ENCODE data around the gene ADGRB3. TPM values are rescaled to one million over a fixed set of nuclear protein-coding genes. Genes with fewer than 3 reads are reported as not detected.

ADGRB3 gene
- total and polyA plus RNA-seq, 8 donors = 0.04 to 0.34 (median 0.21) TPM

DNA sequence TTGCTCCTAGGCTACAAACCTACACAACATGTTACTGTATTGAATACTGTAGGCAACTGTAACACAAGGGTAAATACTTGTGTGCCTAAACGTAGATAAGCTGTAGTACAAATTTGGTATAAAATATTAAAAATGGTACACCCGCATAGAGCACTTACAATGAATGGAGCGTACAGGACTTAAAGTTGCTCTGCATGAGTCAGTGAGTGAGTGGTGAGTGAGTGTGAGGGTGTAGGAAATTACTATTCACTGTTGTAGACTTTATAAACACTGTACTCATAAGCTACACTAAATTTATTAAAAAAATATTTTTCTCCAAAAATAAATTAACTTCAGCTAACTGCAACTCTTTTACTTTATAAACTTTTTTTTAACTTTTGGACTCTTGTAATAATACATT is 391.6 kb downstream of the ADGRB3 start:
- no peak overlapping the region for H3K27ac ChIP-seq
- FAIRE-seq (no peak), ATAC-seq (no peak), DNase-seq (no peak)
- WGBS, 2 donors = 42 to 46% methylated on average over 3 of the region's 3 CpGs
- intact Hi-C loops (cut with DNase I) = no loop called here
- no peaks in the 10 kb centered on the region for H3K4me1 ChIP-seq
- no peaks in the 10 kb centered on the region for H3K27me3 ChIP-seq
- H3K36me3 ChIP-seq = no peaks in the 10 kb centered on the region
- no peaks in the 10 kb centered on the region for H3K9me3 ChIP-seq
- H3K4me3 ChIP-seq = no peak overlapping the region
- TF ChIP-seq, protein P1, sequence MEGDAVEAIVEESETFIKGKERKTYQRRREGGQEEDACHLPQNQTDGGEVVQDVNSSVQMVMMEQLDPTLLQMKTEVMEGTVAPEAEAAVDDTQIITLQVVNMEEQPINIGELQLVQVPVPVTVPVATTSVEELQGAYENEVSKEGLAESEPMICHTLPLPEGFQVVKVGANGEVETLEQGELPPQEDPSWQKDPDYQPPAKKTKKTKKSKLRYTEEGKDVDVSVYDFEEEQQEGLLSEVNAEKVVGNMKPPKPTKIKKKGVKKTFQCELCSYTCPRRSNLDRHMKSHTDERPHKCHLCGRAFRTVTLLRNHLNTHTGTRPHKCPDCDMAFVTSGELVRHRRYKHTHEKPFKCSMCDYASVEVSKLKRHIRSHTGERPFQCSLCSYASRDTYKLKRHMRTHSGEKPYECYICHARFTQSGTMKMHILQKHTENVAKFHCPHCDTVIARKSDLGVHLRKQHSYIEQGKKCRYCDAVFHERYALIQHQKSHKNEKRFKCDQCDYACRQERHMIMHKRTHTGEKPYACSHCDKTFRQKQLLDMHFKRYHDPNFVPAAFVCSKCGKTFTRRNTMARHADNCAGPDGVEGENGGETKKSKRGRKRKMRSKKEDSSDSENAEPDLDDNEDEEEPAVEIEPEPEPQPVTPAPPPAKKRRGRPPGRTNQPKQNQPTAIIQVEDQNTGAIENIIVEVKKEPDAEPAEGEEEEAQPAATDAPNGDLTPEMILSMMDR (IDR thresholded peaks at IDR 0.05) = no peak

DNA sequence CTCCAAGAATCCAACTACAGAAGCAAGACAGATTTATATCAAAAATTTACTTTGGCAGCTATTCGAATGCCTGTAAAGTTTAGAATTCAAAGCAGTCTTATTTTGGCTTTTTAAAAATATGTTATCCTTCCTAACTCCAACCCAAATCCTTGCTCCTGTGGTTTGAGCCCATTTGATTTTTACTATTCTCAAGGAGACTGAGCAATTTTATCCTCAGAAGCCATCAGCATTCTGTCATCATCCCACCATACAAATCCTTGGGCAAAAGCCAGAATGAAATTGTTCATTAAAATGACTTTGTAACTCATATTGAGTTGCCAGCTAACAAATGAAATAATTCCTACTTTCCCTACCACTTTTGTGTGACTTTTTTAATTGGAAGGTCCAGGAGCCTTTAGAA is 392.8 kb downstream of the ADGRB3 start:
- no peaks in the 10 kb centered on the region for H3K36me3 ChIP-seq
- 40 to 69% methylated on average over 1 of the region's 1 CpG for WGBS, 2 donors
- intact Hi-C loops (cut with DNase I) = no loop called here
- H3K4me1 ChIP-seq = no peaks in the 10 kb centered on the region
- no peaks in the 10 kb centered on the region for H3K9me3 ChIP-seq
- H3K4me3 ChIP-seq = no peak overlapping the region
- no peaks in the 10 kb centered on the region for H3K27me3 ChIP-seq
- FAIRE-seq = no peak
- DNase-seq = no peak
- no peak for ATAC-seq
- no peak overlapping the region for H3K27ac ChIP-seq
- TF ChIP-seq, protein P1 (IDR thresholded peaks at IDR 0.05) = no peak

GRCh38 chr6:69038841-69039240 is 403.8 kb downstream of the ADGRB3 start:
- DNase-seq (no peak), ATAC-seq (no peak), FAIRE-seq (no peak)
- Histone ChIP-seq H3K4me3 (no peak overlapping the region), H3K36me3 (no peaks in the 10 kb centered on the region), H3K27me3 (peaks cover 0 to 5% (median 0%) of the 10 kb centered on the region in 4 donors), H3K9me3 (no peaks in the 10 kb centered on the region), H3K4me1 (no peaks in the 10 kb centered on the region), H3K27ac (no peak overlapping the region)
- intact Hi-C loops (cut with DNase I) = no loop called here
- TF ChIP-seq, protein P1 (IDR thresholded peaks at IDR 0.05) = no peak

- no peaks in the 10 kb centered on the region for H3K9me3 ChIP-seq
- H3K4me3 ChIP-seq = no peak overlapping the region
- ATAC-seq (no peak), FAIRE-seq (no peak), DNase-seq (no peak)
- intact Hi-C loops (cut with DNase I) = no loop called here
- TF ChIP-seq, protein P1 (IDR thresholded peaks at IDR 0.05) = no peak
- H3K27me3 ChIP-seq = no peaks in the 10 kb centered on the region
- no peaks in the 10 kb centered on the region for H3K36me3 ChIP-seq
- 45 to 69% methylated on average over 3 of the region's 3 CpGs for WGBS, 2 donors
- no peak overlapping the region for H3K27ac ChIP-seq
- no peaks in the 10 kb centered on the region for H3K4me1 ChIP-seq
These were observed 407.2 kb downstream of the ADGRB3 start for GRCh38 chr6:69042297-69042696.

DNA sequence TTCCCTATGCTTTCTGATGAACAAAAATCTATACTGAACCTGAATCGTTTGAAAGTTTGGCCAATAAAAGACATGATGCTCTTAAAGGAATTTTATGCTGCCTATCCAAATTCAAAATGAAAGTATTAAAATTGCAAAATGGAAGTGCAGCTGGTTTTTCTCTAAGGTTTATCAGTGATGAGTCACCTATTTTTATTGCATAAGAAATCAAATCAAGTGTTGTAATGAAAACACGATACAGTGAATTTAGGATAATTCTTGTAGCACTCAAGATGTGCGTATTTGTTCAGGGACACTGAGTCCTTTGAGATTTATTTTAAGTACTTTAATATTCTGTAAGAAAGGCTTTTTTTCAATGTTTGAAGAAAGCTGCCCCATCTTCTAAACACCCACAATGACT is 409.5 kb downstream of the ADGRB3 start:
- WGBS, 2 donors = 64 to 79% methylated on average over 3 of the region's 3 CpGs
- TF ChIP-seq, protein P1 (IDR thresholded peaks at IDR 0.05) = no peak
- H3K4me1 ChIP-seq = no peaks in the 10 kb centered on the region
- DNase-seq = no peak
- intact Hi-C loops (cut with DNase I) = no loop called here
- no peaks in the 10 kb centered on the region for H3K9me3 ChIP-seq
- no peak for FAIRE-seq
- no peak overlapping the region for H3K27ac ChIP-seq
- no peak overlapping the region for H3K4me3 ChIP-seq
- no peaks in the 10 kb centered on the region for H3K36me3 ChIP-seq
- no peaks in the 10 kb centered on the region for H3K27me3 ChIP-seq
- ATAC-seq = no peak

Measured in pancreas (tissue), 10 donors.